Thyroid gland (tissue), 4 donors: Measurements from ENCODE around the gene P4HTM. TPM values are rescaled to one million over a fixed set of nuclear protein-coding genes. Genes with fewer than 3 reads are reported as not detected.

Source experiments
- DNase-seq, 2 donors: peaks; one replicate each; pipeline ENCODE4 v3.0.0-alpha.2; 2019
- H3K27ac ChIP-seq, 3 donors: fragments of 200-600 bp; sonication (generic); 1 replicate in 2 of 3; 2 replicates in 1 of 3; pipeline ENCODE4 v1.5.1; 2016 to 2019; ENCODE audit warnings: mild to moderate bottlenecking in 1 of 3, moderate library complexity in 1 of 3
- H3K27me3 ChIP-seq: fragments of 200-600 bp; sonication (generic); one replicate; pipeline ENCODE4 v1.5.1; 2019
- H3K36me3 ChIP-seq, 2 donors: fragments of 200-600 bp; sonication (generic); one replicate each; pipeline ENCODE4 v1.5.1; 2016 to 2019
- H3K4me1 ChIP-seq, 2 donors: fragments of 200-600 bp; sonication (generic); one replicate each; pipeline ENCODE4 v1.5.1; 2017 to 2019
- H3K4me3 ChIP-seq, 3 donors: fragments of 200-600 bp; sonication (generic); replicated peaks in 1 of 3; 1 replicate in 2 of 3; 2 replicates in 1 of 3; pipeline ENCODE4 v1.5.1; 2016; ENCODE audit warnings: mild to moderate bottlenecking in 1 of 3
- H3K9me3 ChIP-seq: fragments of 200-600 bp; sonication (generic); one replicate; pipeline ENCODE4 v1.5.1; 2017
- CTCF ChIP-seq, 6 experiments: fragments of 200-600 bp in 3 of 6; fragments of 450-650 bp in 3 of 6; sonication (generic) in 3 of 6; IDR thresholded peaks; one replicate each; pipeline ENCODE4 v1.5.1; 2016 to 2019; ENCODE audit warnings: antibody characterized with exemption in 6 of 6, mild to moderate bottlenecking in 2 of 6, inconsistent platforms in 1 of 6, moderate library complexity in 1 of 6
- POLR2A ChIP-seq, 2 donors: fragments of 450-650 bp; IDR thresholded peaks; one replicate each; pipeline ENCODE4 v1.6.1; 2017; ENCODE audit warnings: antibody characterized with exemption in 2 of 2, mild to moderate bottlenecking in 2 of 2, moderate library complexity in 1 of 2
- WGBS, 2 donors: methylation state at CpG; one replicate each; pipeline ENCODE4 v1.1.5; 2017; 5-methylcytosine and 5-hydroxymethylcytosine counted together
- intact Hi-C: fragments of 100-400 bp; cut with DNase I; formaldehyde crosslinking; loops from one replicate; pipeline ENCODE4 v1.15.1; 2023
- microRNA counts, 2 donors: library from miRNA; unstranded; fragments of <30 nt; microRNA quantifications; one replicate each; lab custom pipeline; 2016 to 2017
- microRNA-seq: library from miRNA; unstranded; fragments of <30 nt; microRNA quantifications from one replicate; pipeline ENCODE4, GENCODE V29; 2016
- small RNA-seq: library from RNA; depleted of rRNA; stranded (forward); fragments of <200 nt; gene quantifications from one replicate; pipeline ENCODE3, GENCODE V24; 2016
- total RNA-seq, 4 donors: library from RNA; depleted of rRNA; stranded (reverse); fragments of >200 nt; gene quantifications; one replicate each; pipeline ENCODE4 v1.2.3, GENCODE V29; 2016

The P4HTM gene
- total RNA-seq, 4 donors from 2014 or later = 73.5 to 117 (median 95.0) TPM

- no peak for TF ChIP-seq POLR2A (IDR thresholded peaks at IDR 0.05)
- no peak for TF ChIP-seq CTCF (IDR thresholded peaks at IDR 0.05)
- H3K4me3 ChIP-seq = no peak overlapping the region
- H3K36me3 ChIP-seq = peaks cover 33 to 37% of the 10 kb centered on the region in 2 donors
- DNase-seq = no peak
- H3K27me3 ChIP-seq = no peaks in the 10 kb centered on the region
- WGBS, 2 donors = 95 to 100% methylated on average over 1 of the region's 1 CpG
- H3K9me3 ChIP-seq = no peaks in the 10 kb centered on the region
- H3K27ac ChIP-seq = no peak overlapping the region
- no peaks in the 10 kb centered on the region for H3K4me1 ChIP-seq
- intact Hi-C loops = no loop called here
These were observed 63.5 kb downstream of the P4HTM start for GRCh38 chr3:49053543-49053942.

GRCh38 chr3:49054344-49054862 is 64.4 kb downstream of the P4HTM start:
- intact Hi-C loops = no loop called here
- no peak for TF ChIP-seq CTCF (IDR thresholded peaks at IDR 0.05)
- TF ChIP-seq POLR2A (IDR thresholded peaks at IDR 0.05) = no peak
- DNase-seq = no peak
- WGBS, 2 donors = 96 to 100% methylated on average over 2 of the region's 2 CpGs
- Histone ChIP-seq H3K27me3 (no peaks in the 10 kb centered on the region), H3K27ac (no peak overlapping the region), H3K9me3 (no peaks in the 10 kb centered on the region), H3K36me3 (peaks cover 33 to 37% of the 10 kb centered on the region in 2 donors), H3K4me3 (no peak overlapping the region), H3K4me1 (no peaks in the 10 kb centered on the region)

MicroRNAs within 50 kb of the gene (microRNA counts, 767-probe panel; counts per million panel counts)
- microRNA hsa-miR-191-5p (lab: Ali Mortazavi, UCI) = 3,460 to 6,340 counts per million in 2 donors
- 1,730 to 2,159 counts per million in 2 donors for microRNA hsa-miR-425-5p (lab: Ali Mortazavi, UCI)

Small RNAs within 50 kb of the gene (microRNA-seq; reads per million reads assigned to microRNA genes)
- gene MIR191 = 12,262 reads per million, percentile 94 among the genes with 10 or more reads in this experiment
- gene MIR425 = 708 reads per million, percentile 76 among the genes with 10 or more reads in this experiment

Small RNAs within 50 kb of the gene (small RNA-seq; reads per million reads assigned to genes)
- gene MIR191 = 1,194 reads per million, percentile 99 among the genes with 10 or more reads in this experiment
- gene MIR425 = 2.1 reads per million, percentile 58 among the genes with 10 or more reads in this experiment

Other genes starting within 250 kb of the P4HTM start
- gene PRKAR2A, start 142.4 kb upstream of the P4HTM start, total RNA-seq = 10 to 100 TPM; 26.9 to 77.1 (median 46.2) TPM
- gene SLC25A20, start 91.4 kb upstream of the P4HTM start, total RNA-seq = 10 to 100 TPM; 17.6 to 48.0 (median 33.7) TPM
- 100 to 1,000 TPM; 108 to 136 (median 117) TPM for gene ARIH2, start 71.4 kb upstream of the P4HTM start, total RNA-seq
- gene WDR6, start 17.1 kb downstream of the P4HTM start, total RNA-seq = 100 to 1,000 TPM; 125 to 169 (median 149) TPM
- gene DALRD3, start 28.3 kb downstream of the P4HTM start, total RNA-seq = 10 to 100 TPM; 43.1 to 91.4 (median 60.0) TPM
- 100 to 1,000 TPM; 120 to 305 (median 146) TPM for gene NDUFAF3, start 31.9 kb downstream of the P4HTM start, total RNA-seq
- 100 to 1,000 TPM in 3 of 4 donors, 10 to 100 TPM in 1; 92.9 to 159 (median 109) TPM for gene IMPDH2, start 39.2 kb downstream of the P4HTM start, total RNA-seq
- 100 to 1,000 TPM in 2 of 4 donors, 10 to 100 TPM in 2; 79.8 to 342 (median 98.3) TPM for gene QRICH1, start 103.8 kb downstream of the P4HTM start, total RNA-seq
- 100 to 1,000 TPM; 158 to 273 (median 251) TPM for gene QARS1, start 114.5 kb downstream of the P4HTM start, total RNA-seq
- gene USP19, start 130.6 kb downstream of the P4HTM start, total RNA-seq = 100 to 1,000 TPM in 1 of 4 donors, 10 to 100 TPM in 3; 72.3 to 104 (median 77.4) TPM
- gene LAMB2, start 142.8 kb downstream of the P4HTM start, total RNA-seq = 100 to 1,000 TPM; 452 to 573 (median 527) TPM
- 10 to 100 TPM; 35.2 to 63.7 (median 58.5) TPM for gene CCDC71, start 176.1 kb downstream of the P4HTM start, total RNA-seq
- 10 to 100 TPM; 47.0 to 60.9 (median 57.2) TPM for gene KLHDC8B, start 181.4 kb downstream of the P4HTM start, total RNA-seq